ENCODE data around the gene POLDIP2. TPM values are rescaled to one million over a fixed set of nuclear protein-coding genes. Genes with fewer than 3 reads are reported as not detected.

The POLDIP2 gene
- total RNA-seq, 2 donors from 2014 or later, result 98.9 to 108 TPM

DNA sequence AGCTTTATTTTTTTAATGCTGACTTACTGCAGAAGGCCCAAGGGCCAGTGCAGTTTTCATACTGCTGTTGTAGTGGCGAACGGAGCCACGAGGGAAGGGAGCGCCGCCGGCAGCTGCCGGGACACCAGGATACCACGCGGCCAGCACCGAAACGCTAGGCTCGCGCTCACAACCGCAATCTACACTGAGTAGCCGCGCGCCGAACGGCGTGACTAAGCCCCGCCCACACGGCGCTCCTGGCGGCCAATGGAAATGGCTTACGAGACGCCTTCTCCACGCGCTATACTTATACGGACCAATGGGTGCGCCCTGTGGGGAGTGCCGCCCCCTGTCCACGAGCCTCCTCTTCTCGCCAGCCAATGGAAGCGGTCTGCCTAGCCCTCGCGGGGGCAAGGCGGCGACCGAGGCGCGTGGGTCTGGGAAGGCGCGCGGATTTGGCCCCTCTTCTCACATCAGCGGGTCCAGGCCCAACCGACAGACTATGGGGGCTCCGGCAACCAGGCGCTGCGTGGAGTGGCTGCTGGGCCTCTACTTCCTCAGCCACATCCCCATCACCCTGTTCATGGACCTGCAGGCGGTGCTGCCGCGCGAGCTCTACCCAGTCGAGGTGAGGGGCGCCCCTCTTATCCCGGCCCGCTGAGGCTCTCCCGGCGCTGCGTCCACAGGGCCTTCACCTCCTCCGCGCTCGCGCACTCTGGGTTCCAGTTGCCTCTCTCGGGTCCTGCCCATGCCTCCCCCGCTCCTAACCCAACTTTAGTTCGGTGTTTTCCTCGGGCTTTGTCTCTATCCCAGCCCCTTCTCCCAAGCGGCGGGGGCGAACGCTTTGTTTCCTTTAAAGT is 38.3 kb downstream of the POLDIP2 start, which contains the start of gene TMEM97:
Gene TMEM97, plus strand, starts transcription at position 442 of the 839 bp plus-strand sequence. Its CDS starts 40 bp downstream, at position 482.
- peak within 1 kb of the TSS; percentile 47 to 52 for H3K27ac ChIP-seq
- peak; percentile 98 for DNase-seq (ENCODE audit: low spot score)

DNA sequence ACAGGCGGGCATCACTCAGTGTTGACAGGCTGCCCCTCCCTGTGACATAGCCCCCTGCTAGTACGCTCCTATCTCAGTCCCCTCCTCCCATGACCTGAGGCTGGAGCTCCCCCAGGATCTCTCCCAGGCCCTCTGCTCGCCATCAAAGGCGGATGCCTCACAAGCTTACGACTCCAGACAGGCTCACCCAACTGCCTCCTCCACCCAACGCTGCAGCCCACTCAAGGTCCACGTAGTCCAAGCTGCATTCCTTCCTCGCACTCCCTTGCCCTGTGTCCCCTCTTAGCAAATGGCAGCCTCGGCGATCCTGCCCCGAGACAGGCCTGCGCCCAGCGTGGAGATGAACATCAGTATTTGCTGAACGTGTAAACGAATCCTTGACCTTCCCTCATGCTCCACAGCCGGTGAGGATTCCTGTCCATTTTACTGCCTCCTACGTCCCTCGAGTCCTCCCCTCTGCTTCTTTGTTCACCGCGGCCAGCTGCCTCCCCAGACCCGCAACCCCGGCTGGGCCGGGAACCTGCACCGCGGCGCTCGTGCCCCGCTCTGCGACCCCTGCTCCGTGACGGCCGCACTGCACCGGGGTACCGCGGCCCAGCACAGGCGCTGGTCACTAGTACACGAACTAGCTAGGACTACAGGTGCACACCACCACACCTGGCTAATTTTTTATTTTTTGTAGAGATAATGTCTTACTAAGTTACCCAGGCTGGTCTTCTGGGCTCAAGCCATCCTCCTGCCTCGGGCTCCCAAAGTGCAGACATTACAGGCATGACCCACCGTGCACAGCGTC is 39.2 kb downstream of the POLDIP2 start:
- no peak for DNase-seq (ENCODE audit: low spot score)
- H3K27ac ChIP-seq, result no peak overlapping the region
- H3K4me3 ChIP-seq, result peak overlapping the region; percentile 55 to 64
- TF ChIP-seq CTCF (IDR thresholded peaks at IDR 0.05), result no peak
- no peaks in the 10 kb centered on the region for H3K36me3 ChIP-seq
- no peaks in the 10 kb centered on the region for H3K9me3 ChIP-seq
- H3K27me3 ChIP-seq, result no peaks in the 10 kb centered on the region
- peaks cover 0 to 18% of the 10 kb centered on the region in 2 donors for H3K4me1 ChIP-seq

More for the DNA sequence above, 38.3 kb downstream of the POLDIP2 start, which contains the start of gene TMEM97:
- H3K9me3 ChIP-seq, result no peaks in the 10 kb centered on the region
- no peaks in the 10 kb centered on the region for H3K27me3 ChIP-seq
- peaks cover 0 to 18% of the 10 kb centered on the region in 2 donors for H3K4me1 ChIP-seq
- no peak for TF ChIP-seq CTCF (IDR thresholded peaks at IDR 0.05)
- peak within 1 kb of the TSS; percentile 55 to 64 for H3K4me3 ChIP-seq
- no peaks in the 10 kb centered on the region for H3K36me3 ChIP-seq

- DNase-seq (ENCODE audit: low spot score), result no peak
- Histone ChIP-seq H3K27me3 (no peaks in the 10 kb centered on the region), H3K4me3 (no peak overlapping the region), H3K27ac (no peak overlapping the region), H3K9me3 (no peaks in the 10 kb centered on the region), H3K36me3 (no peaks in the 10 kb centered on the region), H3K4me1 (peaks cover 0 to 18% of the 10 kb centered on the region in 2 donors)
- no peak for TF ChIP-seq CTCF (IDR thresholded peaks at IDR 0.05)
Measured at GRCh38 chr17:28317099-28317965, 40.0 kb downstream of the POLDIP2 start.

- Histone ChIP-seq H3K36me3 (no peaks in the 10 kb centered on the region), H3K9me3 (no peaks in the 10 kb centered on the region), H3K27me3 (no peaks in the 10 kb centered on the region), H3K4me3 (no peak overlapping the region), H3K4me1 (peaks cover 0 to 18% of the 10 kb centered on the region in 2 donors), H3K27ac (no peak overlapping the region)
- no peak for DNase-seq (ENCODE audit: low spot score)
- TF ChIP-seq CTCF (IDR thresholded peaks at IDR 0.05), result no peak
Measured at GRCh38 chr17:28315846-28316705, 41.3 kb downstream of the POLDIP2 start.

Data from right atrium auricular region (tissue), 2 donors.